Body of pancreas (tissue), 4 donors: ENCODE measurements around the gene CPM. TPM values are rescaled to one million over a fixed set of nuclear protein-coding genes. Genes with fewer than 3 reads are reported as not detected.

ENCODE experiments used
- ATAC-seq: fragments of 150-250 bp; one replicate; pipeline ENCODE4 v1.9.1; 2016
- DNase-seq, 4 donors: peaks; one replicate each; pipeline ENCODE4 v3.0.0-alpha.2; 2019
- H3K27ac ChIP-seq, 4 donors: fragments of 200-600 bp; sonication (generic); 1 replicate in 3 of 4; 2 replicates in 1 of 4; pipeline versions ENCODE4 v1.5.1 to v1.6.1; 2016 to 2019; ENCODE audit warnings: mild to moderate bottlenecking in 1 of 4, mixed read lengths in 1 of 4, moderate library complexity in 1 of 4
- H3K27me3 ChIP-seq, 2 donors: fragments of 200-600 bp; sonication (generic); one replicate each; pipeline ENCODE4 v1.6.0; 2016; ENCODE audit warnings: mild to moderate bottlenecking in 1 of 2
- H3K36me3 ChIP-seq, 2 donors: fragments of 200-600 bp; sonication (generic); replicated peaks in 1 of 2; 2 replicates each; pipeline ENCODE4 v1.5.1; 2016; ENCODE audit warnings: low read depth in 2 of 2; ENCODE audit not compliant: insufficient read depth in 1 of 2
- H3K4me1 ChIP-seq: fragments of 200-600 bp; sonication (generic); one replicate; pipeline ENCODE4 v1.6.0; 2016
- H3K4me3 ChIP-seq, 2 donors: fragments of 200-600 bp; sonication (generic); 1 replicate in 1 of 2; 2 replicates in 1 of 2; pipeline ENCODE4 v1.5.1; 2016 to 2019
- H3K9me3 ChIP-seq, 3 donors: fragments of 200-600 bp; sonication (generic); 1 replicate in 2 of 3; 2 replicates in 1 of 3; pipeline ENCODE4 v1.5.1; 2016
- POLR2A ChIP-seq, 3 donors: fragments of 450-650 bp; IDR thresholded peaks; one replicate each; pipeline ENCODE4 v1.6.1; 2016; ENCODE audit warnings: antibody characterized with exemption in 3 of 3, mild to moderate bottlenecking in 2 of 3
- WGBS, 2 donors: methylation state at CpG; one replicate each; pipeline ENCODE4 v1.1.5; 2017; 5-methylcytosine and 5-hydroxymethylcytosine counted together
- intact Hi-C: fragments of 100-400 bp; cut with DNase I; formaldehyde crosslinking; loops from one replicate; pipeline ENCODE4 v1.15.1; 2023
- total RNA-seq, 2 donors: library from RNA; depleted of rRNA; stranded (reverse); fragments of >200 nt; gene quantifications; one replicate each; pipeline ENCODE4 v1.1.0, GENCODE V29; 2016
- TF ChIP-seq, protein P1 (sequence below), 7 experiments: fragments of 450-650 bp in 4 of 7; fragments of 200-600 bp in 3 of 7; sonication (generic) in 3 of 7; IDR thresholded peaks; one replicate each; pipeline ENCODE4 v1.5.1; 2016 to 2019; ENCODE audit warnings: antibody characterized with exemption in 7 of 7

CPM gene
- total RNA-seq, 2 donors from 2014 or later: 34.6 to 35.0 TPM

DNA sequence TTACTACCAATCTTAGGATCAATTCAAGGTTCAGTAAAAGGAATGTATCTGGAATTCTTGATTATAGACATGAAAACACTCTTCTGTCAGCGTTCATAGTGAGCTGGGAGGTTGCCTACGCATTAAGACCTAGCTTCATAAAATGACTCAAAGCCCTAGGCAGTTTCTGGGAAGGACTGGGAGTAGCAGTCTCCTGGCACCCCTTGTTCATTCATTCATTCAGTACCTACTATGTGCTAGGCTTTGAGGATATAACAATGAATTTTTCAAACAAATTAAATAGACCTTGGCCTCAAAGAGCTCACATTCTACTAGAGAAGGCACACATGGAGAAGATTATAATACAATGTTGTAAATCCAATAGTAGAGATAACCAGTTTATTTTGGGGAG lies 78.9 kb downstream of the CPM start:
- Histone ChIP-seq H3K27me3 (no peaks in the 10 kb centered on the region), H3K4me3 (no peak overlapping the region), H3K9me3 (no peaks in the 10 kb centered on the region), H3K27ac (no peak overlapping the region), H3K36me3 (no peaks in the 10 kb centered on the region), H3K4me1 (no peaks in the 10 kb centered on the region)
- TF ChIP-seq, protein P1, sequence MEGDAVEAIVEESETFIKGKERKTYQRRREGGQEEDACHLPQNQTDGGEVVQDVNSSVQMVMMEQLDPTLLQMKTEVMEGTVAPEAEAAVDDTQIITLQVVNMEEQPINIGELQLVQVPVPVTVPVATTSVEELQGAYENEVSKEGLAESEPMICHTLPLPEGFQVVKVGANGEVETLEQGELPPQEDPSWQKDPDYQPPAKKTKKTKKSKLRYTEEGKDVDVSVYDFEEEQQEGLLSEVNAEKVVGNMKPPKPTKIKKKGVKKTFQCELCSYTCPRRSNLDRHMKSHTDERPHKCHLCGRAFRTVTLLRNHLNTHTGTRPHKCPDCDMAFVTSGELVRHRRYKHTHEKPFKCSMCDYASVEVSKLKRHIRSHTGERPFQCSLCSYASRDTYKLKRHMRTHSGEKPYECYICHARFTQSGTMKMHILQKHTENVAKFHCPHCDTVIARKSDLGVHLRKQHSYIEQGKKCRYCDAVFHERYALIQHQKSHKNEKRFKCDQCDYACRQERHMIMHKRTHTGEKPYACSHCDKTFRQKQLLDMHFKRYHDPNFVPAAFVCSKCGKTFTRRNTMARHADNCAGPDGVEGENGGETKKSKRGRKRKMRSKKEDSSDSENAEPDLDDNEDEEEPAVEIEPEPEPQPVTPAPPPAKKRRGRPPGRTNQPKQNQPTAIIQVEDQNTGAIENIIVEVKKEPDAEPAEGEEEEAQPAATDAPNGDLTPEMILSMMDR (IDR thresholded peaks at IDR 0.05): no peak
- no peak for TF ChIP-seq POLR2A (IDR thresholded peaks at IDR 0.05)
- DNase-seq (no peak), ATAC-seq (no peak)
- WGBS, 2 donors: 94 to 96% methylated on average over 2 of the region's 2 CpGs
- intact Hi-C loops: no loop called here

DNA sequence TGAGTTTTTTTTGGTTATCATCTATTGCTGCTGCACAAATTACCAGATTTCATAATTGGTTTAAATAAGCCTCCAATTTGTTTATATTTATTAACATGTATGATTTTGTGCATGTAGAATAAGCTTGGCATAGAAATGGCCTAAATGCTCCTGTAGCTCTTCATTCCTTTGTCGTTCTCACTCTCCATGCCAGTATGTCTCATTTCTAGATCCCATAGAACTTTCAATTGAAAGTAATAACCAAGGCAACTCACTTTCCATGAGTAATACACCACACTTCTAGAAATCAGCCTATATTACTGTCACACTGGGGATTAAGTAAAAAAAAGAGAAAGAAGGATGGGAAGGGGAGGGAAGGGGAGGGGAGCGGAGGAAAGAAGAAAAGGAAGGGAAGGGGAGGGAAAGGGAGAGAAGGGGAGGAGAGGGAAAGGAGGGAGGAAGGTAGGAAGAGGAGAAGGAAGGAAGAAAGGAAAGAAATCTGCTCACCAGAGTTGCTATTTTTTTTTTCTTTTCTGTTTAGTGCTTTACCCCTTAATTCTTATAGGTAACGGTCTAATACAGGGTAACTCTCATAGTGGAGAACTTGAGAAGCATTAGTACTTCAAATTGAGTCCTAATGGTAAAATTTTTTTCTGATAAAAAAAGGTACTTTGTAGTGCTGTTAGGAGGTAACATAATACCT lies 79.4 kb downstream of the CPM start:
- no peak overlapping the region for H3K27ac ChIP-seq
- no peak overlapping the region for H3K4me3 ChIP-seq
- no peaks in the 10 kb centered on the region for H3K9me3 ChIP-seq
- no peak for ATAC-seq
- intact Hi-C loops: no loop called here
- WGBS, 2 donors: 90 to 93% methylated on average over 3 of the region's 3 CpGs
- TF ChIP-seq POLR2A (IDR thresholded peaks at IDR 0.05): no peak
- TF ChIP-seq, protein P1 (IDR thresholded peaks at IDR 0.05): no peak
- H3K27me3 ChIP-seq: no peaks in the 10 kb centered on the region
- no peak for DNase-seq
- no peaks in the 10 kb centered on the region for H3K4me1 ChIP-seq
- no peaks in the 10 kb centered on the region for H3K36me3 ChIP-seq

DNA sequence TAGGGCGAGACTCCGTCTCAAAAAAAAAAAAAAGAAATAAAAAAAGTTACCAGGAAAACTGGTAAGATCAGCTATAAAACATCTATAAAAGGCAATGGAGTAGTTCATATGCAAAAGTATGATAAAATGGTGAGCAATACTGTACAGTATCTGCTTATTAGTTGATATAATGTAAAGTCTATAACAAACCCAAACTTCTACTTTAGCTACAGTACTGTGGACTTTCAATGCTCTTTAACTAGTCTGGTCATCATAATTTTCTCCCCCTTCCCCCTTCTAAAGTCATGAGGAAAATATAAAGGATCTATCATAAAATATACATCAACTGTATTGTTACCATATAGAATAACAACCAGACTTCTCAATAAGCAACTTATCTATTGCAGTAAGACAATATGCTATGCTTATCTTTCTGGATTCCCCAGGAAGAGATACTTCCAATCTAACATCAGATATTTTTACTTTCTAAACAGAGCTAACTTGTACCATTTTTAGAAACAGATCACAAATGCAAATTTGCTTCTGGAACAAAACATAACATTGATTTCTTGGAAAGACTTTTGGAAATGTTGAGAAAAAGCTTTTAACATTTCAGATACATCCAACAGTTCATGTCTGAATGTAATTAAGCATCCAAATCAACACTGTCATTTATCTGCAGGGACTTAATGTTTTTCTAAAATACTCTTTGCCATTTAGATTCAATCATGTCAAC lies 81.2 kb downstream of the CPM start:
- Histone ChIP-seq H3K27me3 (no peaks in the 10 kb centered on the region), H3K4me3 (no peak overlapping the region), H3K9me3 (no peaks in the 10 kb centered on the region), H3K27ac (no peak overlapping the region), H3K4me1 (no peaks in the 10 kb centered on the region), H3K36me3 (no peaks in the 10 kb centered on the region)
- 86 to 91% methylated on average over 2 of the region's 2 CpGs for WGBS, 2 donors
- DNase-seq (no peak), ATAC-seq (no peak)
- no peak for TF ChIP-seq POLR2A (IDR thresholded peaks at IDR 0.05)
- TF ChIP-seq, protein P1 (IDR thresholded peaks at IDR 0.05): no peak
- intact Hi-C loops: no loop called here

DNA sequence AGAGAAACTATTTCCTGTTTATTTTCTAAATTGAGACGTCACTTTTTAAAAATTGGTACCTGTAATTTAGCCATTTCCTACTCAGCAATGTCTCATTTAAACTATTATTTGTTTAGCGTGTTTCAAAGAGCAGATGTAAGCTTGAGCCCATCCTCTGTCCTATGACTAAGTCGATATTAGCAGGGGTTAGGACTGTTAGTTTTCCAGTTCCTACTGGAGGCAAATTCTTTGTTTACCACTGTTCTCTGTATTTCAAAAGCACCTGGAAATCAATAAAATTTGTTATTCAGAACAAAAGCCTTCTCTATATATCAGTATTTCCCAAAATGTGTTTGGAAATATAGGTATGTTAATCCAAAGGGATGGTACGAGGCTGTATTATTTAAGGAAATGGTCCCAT lies 82.6 kb downstream of the CPM start:
- DNase-seq: no peak
- intact Hi-C loops: no loop called here
- TF ChIP-seq, protein P1 (IDR thresholded peaks at IDR 0.05): no peak
- no peak for TF ChIP-seq POLR2A (IDR thresholded peaks at IDR 0.05)
- Histone ChIP-seq H3K27ac (no peak overlapping the region), H3K4me1 (no peaks in the 10 kb centered on the region), H3K9me3 (no peaks in the 10 kb centered on the region), H3K27me3 (no peaks in the 10 kb centered on the region), H3K4me3 (no peak overlapping the region), H3K36me3 (no peaks in the 10 kb centered on the region)
- ATAC-seq: no peak
- WGBS, 2 donors: 49 to 67% methylated on average over 4 of the region's 4 CpGs
